Measurements from ENCODE around the gene TNK2.
"Not testable (repeated sequence)": the region's sequence is repeated elsewhere in the genome, so short reads cannot be mapped to it uniquely, and the experiment has no call there.

TNK2 gene

GRCh38 chr3:195883160-195883559, 25.2 kb downstream of the TNK2 start:
- no peak for DNase-seq

- no peak for DNase-seq
Observed at GRCh38 chr3:195882002-195882441, 26.3 kb downstream of the TNK2 start.

GRCh38 chr3:195881276-195881988, 26.9 kb downstream of the TNK2 start:
- no peak for DNase-seq

- DNase-seq, result no peak
Observed at GRCh38 chr3:195880037-195880431, 28.3 kb downstream of the TNK2 start.

GRCh38 chr3:195879416-195880036, 28.8 kb downstream of the TNK2 start:
- DNase-seq, result no peak

GRCh38 chr3:195878424-195879274, 29.7 kb downstream of the TNK2 start:
- DNase-seq, result no peak

GRCh38 chr3:195877767-195878423, 30.5 kb downstream of the TNK2 start:
- DNase-seq, result no peak

GRCh38 chr3:195877136-195877715, 31.1 kb downstream of the TNK2 start:
- DNase-seq, result no peak

- peak; percentile 36 for DNase-seq
Observed at GRCh38 chr3:195876297-195877064, 31.9 kb downstream of the TNK2 start.

GRCh38 chr3:195875482-195876236, 32.7 kb downstream of the TNK2 start:
- no peak for DNase-seq

GRCh38 chr3:195873971-195874370, 34.4 kb downstream of the TNK2 start:
- DNase-seq, result no peak

- DNase-seq, result no peak
Observed at GRCh38 chr3:195873281-195873887, 35.0 kb downstream of the TNK2 start.

GRCh38 chr3:195872800-195873199, 35.6 kb downstream of the TNK2 start:
- DNase-seq, result no peak

GRCh38 chr3:195872097-195872496, 36.3 kb downstream of the TNK2 start:
- no peak for DNase-seq

- not testable (repeated sequence) for DNase-seq
Observed at GRCh38 chr3:195871686-195872085, 36.7 kb downstream of the TNK2 start.

GRCh38 chr3:195870937-195871336, 37.4 kb downstream of the TNK2 start:
- no peak for DNase-seq

GRCh38 chr3:195870442-195870841, 37.9 kb downstream of the TNK2 start:
- DNase-seq, result no peak

GRCh38 chr3:195869413-195870001, 38.8 kb downstream of the TNK2 start:
- DNase-seq, result no peak

- no peak for DNase-seq
Observed at GRCh38 chr3:195868866-195869412, 39.4 kb downstream of the TNK2 start.

- DNase-seq, result no peak
Observed at GRCh38 chr3:195868336-195868865, 40.0 kb downstream of the TNK2 start.

Measured in CD4-positive, alpha-beta T cell treated with Interleukin-12 subunit alpha and Interleukin-12 subunit beta, for 1 hour (primary cell).